GM18508 (cell line): ENCODE measurements around the gene PLAGL1.
"Not testable (repeated sequence)": the region's sequence is repeated elsewhere in the genome, so short reads cannot be mapped to it uniquely, and the experiment has no call there.

ENCODE experiments used
- ATAC-seq: cut with Tn5 transposase; IDR thresholded peaks from one replicate; pipeline ENCODE4 v1.9.1; 2021; ENCODE audit warnings: moderate number of reproducible peaks; ENCODE audit not compliant: insufficient read depth, unreplicated experiment

Gene PLAGL1

GRCh38 chr6:143948208-143948607, 59.9 kb downstream of the PLAGL1 start:
- ATAC-seq: no peak

- no peak for ATAC-seq
Measured at GRCh38 chr6:143941852-143942627, 66.0 kb downstream of the PLAGL1 start.

- peak; percentile 72 for ATAC-seq
Measured at GRCh38 chr6:143940011-143940597, 68.0 kb downstream of the PLAGL1 start.

GRCh38 chr6:143939364-143939763, 68.7 kb downstream of the PLAGL1 start:
- no peak for ATAC-seq

- ATAC-seq: no peak
Measured at GRCh38 chr6:143937668-143937970, 70.4 kb downstream of the PLAGL1 start.

GRCh38 chr6:143936778-143937667, 71.0 kb downstream of the PLAGL1 start:
- ATAC-seq: no peak

- ATAC-seq: no peak
Measured at GRCh38 chr6:143936347-143936746, 71.7 kb downstream of the PLAGL1 start.

GRCh38 chr6:143934867-143935266, 73.2 kb downstream of the PLAGL1 start:
- ATAC-seq: no peak

- no peak for ATAC-seq
Measured at GRCh38 chr6:143934331-143934730, 73.7 kb downstream of the PLAGL1 start.

GRCh38 chr6:143929975-143930374, 78.1 kb downstream of the PLAGL1 start:
- ATAC-seq: no peak

GRCh38 chr6:143928853-143929252, 79.2 kb downstream of the PLAGL1 start:
- ATAC-seq: no peak

GRCh38 chr6:143917026-143917425, 91.0 kb downstream of the PLAGL1 start:
- not testable (repeated sequence) for ATAC-seq

- no peak for ATAC-seq
Measured at GRCh38 chr6:143912671-143913070, 95.4 kb downstream of the PLAGL1 start.

- no peak for ATAC-seq
Measured at GRCh38 chr6:143911028-143911427, 97.0 kb downstream of the PLAGL1 start.

- no peak for ATAC-seq
Measured at GRCh38 chr6:143902827-143903226, 105.2 kb downstream of the PLAGL1 start.

- ATAC-seq: peak; percentile 95
Measured at GRCh38 chr6:143901885-143902750, 105.9 kb downstream of the PLAGL1 start.

GRCh38 chr6:143900358-143900757, 107.7 kb downstream of the PLAGL1 start:
- ATAC-seq: no peak

- ATAC-seq: no peak
Measured at GRCh38 chr6:143896126-143896860, 111.8 kb downstream of the PLAGL1 start.

GRCh38 chr6:143894655-143895054, 113.4 kb downstream of the PLAGL1 start:
- ATAC-seq: no peak
